Stimulated activated CD4-positive, alpha-beta T cell treated with anti-CD3 and anti-CD28 coated beads, Interleukin-4, amount 100 ng/mL, for 1 hour (primary cell): ENCODE data around the gene ZNF76.

Source experiments
- DNase-seq: peaks from one replicate; pipeline ENCODE4 v3.0.0-alpha.2; 2020

The ZNF76 gene

GRCh38 chr6:35238843-35239289 lies 20.7 kb upstream of the ZNF76 start:
- DNase-seq: no peak

GRCh38 chr6:35239581-35239980 lies 20.0 kb upstream of the ZNF76 start:
- DNase-seq: no peak

DNA sequence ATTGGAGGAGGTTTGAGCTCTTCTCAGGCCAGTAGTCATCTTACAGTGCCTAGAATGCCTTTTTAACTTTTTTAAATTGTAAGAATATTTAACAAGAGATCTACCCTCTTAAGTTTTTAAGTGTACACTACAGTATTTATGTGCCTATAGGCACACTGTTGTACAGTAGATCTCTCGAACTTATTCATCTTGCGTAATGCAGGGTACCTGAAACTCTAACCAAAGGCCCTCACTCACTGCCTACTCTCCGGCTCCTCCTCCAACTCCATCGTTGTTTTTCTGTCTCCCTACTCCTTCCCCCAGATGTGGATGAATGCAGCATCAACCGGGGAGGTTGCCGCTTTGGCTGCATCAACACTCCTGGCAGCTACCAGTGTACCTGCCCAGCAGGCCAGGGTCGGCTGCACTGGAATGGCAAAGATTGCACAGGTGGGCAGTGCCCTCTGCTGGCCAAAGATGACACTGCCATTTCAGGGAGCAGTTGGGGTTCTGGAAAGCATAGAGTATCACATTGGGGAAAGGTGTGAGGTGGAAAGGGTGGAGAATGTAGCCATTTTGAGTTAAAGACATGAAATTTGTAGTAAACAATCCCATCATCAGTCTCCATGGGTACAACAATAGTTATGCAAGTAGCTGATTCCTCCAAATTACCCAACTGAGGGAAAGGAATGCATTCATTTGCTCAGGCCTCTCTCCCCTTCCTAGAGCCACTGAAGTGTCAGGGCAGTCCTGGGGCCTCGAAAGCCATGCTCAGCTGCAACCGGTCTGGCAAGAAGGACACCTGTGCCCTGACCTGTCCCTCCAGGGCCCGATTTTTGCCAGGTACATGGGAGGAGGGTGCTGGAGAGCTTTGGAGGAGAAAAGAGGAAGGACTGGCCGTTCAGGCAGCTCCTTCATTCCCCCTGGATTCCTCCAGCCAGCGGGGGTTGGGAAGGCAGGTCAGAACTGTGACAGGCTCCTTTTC lies 18.4 kb upstream of the ZNF76 start:
- DNase-seq: peak; percentile 76

DNA sequence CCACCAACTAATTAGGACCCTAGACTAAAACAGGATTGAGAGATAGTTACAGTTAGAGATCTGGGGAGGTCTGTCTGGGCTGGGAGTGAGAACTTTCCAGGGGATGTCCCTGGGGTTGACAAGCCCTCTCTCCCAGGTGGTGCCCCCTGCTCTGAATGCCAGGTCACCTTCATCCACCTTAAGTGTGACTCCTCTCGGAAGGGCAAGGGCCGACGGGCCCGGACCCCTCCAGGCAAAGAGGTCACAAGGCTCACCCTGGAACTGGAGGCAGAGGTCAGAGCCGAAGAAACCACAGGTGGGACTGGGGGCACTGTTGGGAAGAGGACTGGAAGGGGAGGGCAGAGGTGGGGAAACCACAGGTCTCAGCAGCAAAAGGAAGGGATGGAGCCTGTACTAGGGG lies 17.0 kb upstream of the ZNF76 start:
- DNase-seq: no peak

GRCh38 chr6:35242906-35243305 lies 16.6 kb upstream of the ZNF76 start:
- DNase-seq: no peak

GRCh38 chr6:35243386-35243958 lies 16.1 kb upstream of the ZNF76 start:
- DNase-seq: no peak

DNA sequence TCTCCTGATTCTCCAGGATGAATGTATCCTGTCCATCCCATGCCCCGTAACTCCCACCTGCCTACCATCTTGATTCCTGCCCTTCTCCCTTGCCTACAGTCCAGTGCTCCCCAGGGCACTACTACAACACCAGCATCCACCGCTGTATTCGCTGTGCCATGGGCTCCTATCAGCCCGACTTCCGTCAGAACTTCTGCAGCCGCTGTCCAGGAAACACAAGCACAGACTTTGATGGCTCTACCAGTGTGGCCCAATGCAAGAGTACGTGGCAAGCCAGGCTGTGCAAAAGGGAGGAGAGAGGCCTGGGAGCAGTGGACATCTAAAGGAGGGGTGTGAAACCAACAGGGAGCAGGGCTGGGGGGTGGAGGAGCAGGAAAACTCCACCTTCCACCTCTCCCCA lies 15.0 kb upstream of the ZNF76 start:
- DNase-seq: no peak

GRCh38 chr6:35247642-35248231 lies 11.8 kb upstream of the ZNF76 start:
- no peak for DNase-seq

GRCh38 chr6:35248300-35248699 lies 11.2 kb upstream of the ZNF76 start:
- no peak for DNase-seq

GRCh38 chr6:35248965-35249364 lies 10.6 kb upstream of the ZNF76 start:
- no peak for DNase-seq

GRCh38 chr6:35251949-35252348 lies 7.6 kb upstream of the ZNF76 start:
- no peak for DNase-seq

DNA sequence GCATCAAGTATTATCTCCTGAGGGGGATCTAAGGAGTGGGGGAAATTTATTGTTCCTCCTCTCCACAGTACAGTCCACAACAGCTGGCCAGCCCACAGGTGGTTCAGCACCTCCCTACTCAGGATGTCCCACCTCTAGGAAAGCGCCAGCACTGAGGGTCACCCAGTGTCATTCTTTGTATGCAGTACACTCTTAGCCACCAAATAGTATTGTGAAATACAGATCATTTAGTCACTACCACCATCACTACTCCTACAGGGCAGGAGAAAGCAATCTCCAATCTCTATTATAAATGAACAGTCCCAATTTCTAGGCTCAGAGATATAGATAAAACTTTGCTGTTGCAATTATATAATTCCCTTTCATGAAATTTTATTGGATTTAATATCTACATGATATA lies 6.3 kb upstream of the ZNF76 start:
- DNase-seq: no peak

DNA sequence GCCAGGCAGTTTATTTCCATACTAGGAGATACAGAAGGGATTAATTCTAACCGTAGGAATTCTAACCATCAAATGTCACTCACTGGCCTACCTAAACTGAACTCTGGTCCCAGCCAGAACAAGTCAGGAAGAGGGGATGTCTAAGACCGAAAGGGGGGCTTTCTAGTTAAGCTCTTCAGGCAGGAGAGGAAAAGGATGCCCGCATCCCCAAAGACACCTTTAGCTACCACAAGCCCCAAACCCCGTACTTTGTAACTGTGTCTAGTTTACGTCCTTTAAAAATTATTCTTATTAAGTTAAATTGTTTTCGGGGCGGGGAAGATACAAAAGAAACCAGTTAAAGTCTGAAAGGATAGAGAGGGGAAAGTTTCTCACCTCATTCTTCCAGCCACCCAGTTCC lies 1.2 kb upstream of the ZNF76 start:
- no peak for DNase-seq

DNA sequence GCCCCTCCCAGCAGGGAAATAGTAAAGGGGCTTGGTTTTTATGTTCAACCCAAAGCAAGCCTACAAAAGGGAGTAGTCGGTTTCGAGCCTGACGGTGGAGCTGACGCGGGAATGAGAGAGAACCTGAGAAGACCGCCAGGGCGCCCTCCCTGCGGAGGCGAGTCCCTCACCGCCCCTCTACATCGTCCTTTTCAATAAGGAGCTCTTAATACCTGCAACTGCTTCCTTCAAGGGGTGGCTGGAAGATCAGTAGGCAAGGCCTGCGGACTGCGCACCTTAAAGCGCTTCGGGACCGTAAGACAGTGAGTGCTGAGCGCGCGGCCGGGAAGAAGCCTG lies 709 bp upstream of the ZNF76 start:
- DNase-seq: peak; percentile 41

DNA sequence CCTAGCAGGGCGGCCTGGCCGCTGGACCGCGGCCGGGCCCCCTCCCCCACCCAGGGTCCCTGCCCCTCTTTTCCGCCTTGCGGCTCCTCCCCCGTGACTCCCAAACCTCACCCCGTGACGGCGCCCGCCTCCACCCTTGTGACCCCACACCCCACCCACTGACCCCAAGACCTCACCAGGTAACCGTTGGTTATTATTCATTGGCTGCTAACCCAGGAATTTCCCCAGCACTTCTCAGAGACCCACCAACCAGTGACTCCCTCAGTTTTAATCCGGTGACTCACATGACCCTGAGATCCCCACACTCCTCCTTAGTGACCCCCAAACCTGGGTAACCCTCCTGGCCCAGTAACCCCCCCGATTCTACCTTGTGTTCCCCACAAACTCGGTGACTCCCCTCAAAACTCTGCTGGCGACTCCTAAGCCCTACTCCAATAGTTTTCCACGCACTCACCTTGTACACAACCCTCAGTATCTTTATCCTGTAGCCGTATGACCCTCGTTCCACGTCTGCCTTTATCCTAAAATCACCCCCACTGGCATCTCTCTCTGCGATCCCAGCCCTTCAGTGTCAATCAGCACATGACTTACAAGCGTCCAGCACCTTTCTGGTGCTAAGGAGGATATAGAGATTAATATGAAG lies 534 bp downstream of the ZNF76 start:
- peak; percentile 71 for DNase-seq

- no peak for DNase-seq
These were observed 1.3 kb downstream of the ZNF76 start for GRCh38 chr6:35260591-35261570.

DNA sequence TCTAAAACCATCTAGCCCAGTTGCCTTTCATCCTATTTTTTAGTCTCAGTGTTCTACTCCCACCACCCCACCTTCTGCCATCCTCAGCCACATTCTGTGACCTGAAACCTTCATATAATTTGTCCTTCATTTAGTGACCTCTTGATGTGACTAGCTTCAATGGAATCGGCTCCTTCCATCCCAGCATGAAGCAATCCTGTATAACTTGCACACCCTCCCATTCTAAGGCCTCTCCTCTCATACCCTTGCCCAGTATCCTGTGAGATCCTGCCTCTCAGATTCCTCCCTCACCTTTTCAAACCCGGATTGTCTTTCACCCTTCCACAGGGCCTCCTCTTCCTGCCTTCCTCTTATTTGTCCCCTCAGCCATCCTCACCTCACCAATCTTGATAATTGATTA lies 3.1 kb downstream of the ZNF76 start:
- DNase-seq: no peak

DNA sequence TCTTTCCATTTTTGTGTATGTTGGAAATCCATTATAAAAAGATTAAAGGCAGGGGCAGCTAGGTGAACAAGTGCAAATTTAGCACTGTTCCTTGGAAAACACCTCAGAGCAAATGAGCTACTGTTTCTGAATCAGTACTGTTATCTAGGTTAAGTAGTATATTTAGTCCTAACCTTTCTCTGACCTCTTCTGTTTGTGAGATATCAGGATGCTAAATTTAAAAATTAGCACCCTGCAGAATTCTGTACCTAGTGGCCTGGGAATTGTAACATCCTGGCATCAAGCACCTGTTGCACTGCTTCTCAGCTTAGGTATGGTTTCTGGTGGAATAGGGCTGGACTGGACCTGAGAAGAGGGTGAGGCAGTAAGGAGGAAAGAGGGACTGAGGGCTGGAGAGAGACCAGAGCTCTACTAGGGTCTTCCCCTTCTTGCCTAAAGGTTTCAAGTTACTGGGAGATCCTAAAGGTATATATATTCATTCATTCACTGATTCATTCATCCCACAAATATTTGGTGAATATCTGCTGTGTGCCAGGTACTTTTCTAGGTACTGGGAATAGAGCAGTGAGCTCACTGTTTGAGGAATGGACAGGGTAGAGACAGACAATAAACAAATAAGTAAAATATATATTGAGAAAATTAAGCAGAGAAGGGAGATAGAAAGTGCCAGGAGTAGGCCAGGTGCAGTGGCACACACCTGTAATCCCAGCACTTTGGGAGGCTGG lies 5.2 kb downstream of the ZNF76 start:
- DNase-seq: no peak

GRCh38 chr6:35265523-35265922 lies 6.0 kb downstream of the ZNF76 start:
- DNase-seq: no peak

GRCh38 chr6:35267446-35267845 lies 7.9 kb downstream of the ZNF76 start:
- no peak for DNase-seq

DNA sequence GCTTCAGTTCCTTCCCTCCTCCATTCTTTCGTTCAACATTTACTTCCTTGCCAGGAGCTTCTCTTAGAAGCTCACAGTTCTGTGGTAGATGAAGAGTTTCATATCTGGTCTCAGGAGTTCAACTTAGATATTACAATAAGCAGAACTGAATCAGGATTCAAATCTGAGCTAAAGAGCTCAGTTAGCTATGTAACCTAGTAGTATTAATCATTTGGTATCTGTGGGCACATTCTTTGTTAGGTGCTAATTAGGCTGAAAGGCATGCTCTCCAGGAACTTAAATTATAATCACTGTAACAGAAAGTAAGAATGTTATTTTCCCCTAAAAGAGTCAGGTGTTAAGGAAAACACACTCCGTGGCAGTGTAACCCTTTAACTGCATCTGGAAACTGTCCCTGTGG lies 8.4 kb downstream of the ZNF76 start:
- DNase-seq: no peak

GRCh38 chr6:35272005-35272404 lies 12.5 kb downstream of the ZNF76 start:
- no peak for DNase-seq
